A549 (cell line): ENCODE data around the gene SYT5. TPM values are rescaled to one million over a fixed set of nuclear protein-coding genes. Genes with fewer than 3 reads are reported as not detected.

Experiments used
- ATAC-seq, 2 experiments: fragments of 200-7000 bp in 1 of 2; fragments of >200 bp in 1 of 2; cut with Nextera tagmentation in 1 of 2; cut with Tn5 transposase in 1 of 2; 3 replicates each; pipeline versions ENCODE4 v1.8.0 to v1.9.1; 2018 to 2020; ENCODE audit warnings: mild to moderate bottlenecking in 1 of 2, moderate library complexity in 1 of 2
- CTCF ChIA-PET: fragments of 300-600 bp; sonication (Branson Sonifier 250); formaldehyde crosslinking; extraction: SDS; loops from one replicate; lab custom pipeline; 2021; ENCODE audit warnings: antibody characterized with exemption, inconsistent platforms; lab: Yijun Ruan, JAX
- POLR2A ChIA-PET: fragments of 350-600 bp; formaldehyde crosslinking; extraction: SDS; loops from one replicate; lab custom pipeline; 2021; ENCODE audit warnings: antibody characterized with exemption, inconsistent platforms; lab: Yijun Ruan, JAX
- DNase-seq, 2 experiments: peaks; one replicate each; pipeline versions ENCODE4 v3.0.0 to v3.0.0-alpha.2; 2011 to 2016; ENCODE audit warnings: low read depth in 1 of 2, low spot score in 1 of 2
- FAIRE-seq: peaks from 2 replicates; lab custom pipeline; 2011; peaks lifted over from hg19 to GRCh38; lab: Jason Lieb, UNC
- H3K27ac ChIP-seq, 2 experiments: fragments of >200 bp; sonication (Bioruptor Twin); formaldehyde crosslinking; 3 replicates each; pipeline ENCODE4 v1.5.1; 2016 to 2017
- H3K4me1 ChIP-seq: fragments of >200 bp; sonication (Bioruptor Twin); formaldehyde crosslinking; 3 replicates; pipeline ENCODE4 v1.6.1; 2016
- H3K4me2 ChIP-seq: fragments of >200 bp; sonication (Bioruptor Twin); formaldehyde crosslinking; 3 replicates; pipeline ENCODE4 v1.6.1; 2016
- H3K4me3 ChIP-seq: fragments of >200 bp; sonication (Bioruptor Twin); formaldehyde crosslinking; 3 replicates; pipeline ENCODE4 v1.5.1; 2016
- H3K9me3 ChIP-seq: fragments of >200 bp; sonication (Bioruptor Twin); formaldehyde crosslinking; 3 replicates; pipeline ENCODE4 v1.6.1; 2016
- BHLHE40 ChIP-seq: IDR thresholded peaks from 2 replicates; pipeline ENCODE4 v1.6.1; 2012; ENCODE audit warnings: low read depth, low read length, inconsistent platforms
- CHD4 ChIP-seq: fragments of 200-600 bp; sonication (generic); IDR thresholded peaks from 2 replicates; pipeline ENCODE4 v1.6.1; 2016; ENCODE audit warnings: antibody characterized with exemption, mild to moderate bottlenecking, borderline replicate concordance
- CTCF ChIP-seq: fragments of >200 bp; sonication (Bioruptor Twin); formaldehyde crosslinking; IDR thresholded peaks from 3 replicates; pipeline ENCODE4 v1.5.1; 2016
- EHMT2 ChIP-seq: fragments of 200-600 bp; sonication (generic); IDR thresholded peaks from 2 replicates; pipeline ENCODE4 v1.6.1; 2016; ENCODE audit warnings: antibody characterized with exemption, low read depth, mild to moderate bottlenecking, moderate library complexity
- FOSL2 ChIP-seq, 2 experiments: fragments of 450-650 bp in 1 of 2; fragments of >200 bp in 1 of 2; sonication (Bioruptor Twin) in 1 of 2; formaldehyde crosslinking; IDR thresholded peaks; 2 replicates each; pipeline versions ENCODE4 v1.5.0 to v1.6.1; 2016 to 2020; ENCODE audit warnings: mild to moderate bottlenecking in 1 of 2, moderate library complexity in 1 of 2
- HDAC2 ChIP-seq: fragments of 200-600 bp; sonication (generic); IDR thresholded peaks from 2 replicates; pipeline ENCODE4 v1.6.1; 2016
- HES2 ChIP-seq: fragments of >200 bp; sonication (Bioruptor Twin); formaldehyde crosslinking; IDR thresholded peaks from 2 replicates; pipeline ENCODE4 v1.6.1; 2016
- HEYL ChIP-seq: fragments of 250-450 bp; sonication (Bioruptor Pico); IDR thresholded peaks from 2 replicates; pipeline ENCODE4 v1.8.0; 2021; ENCODE audit warnings: mild to moderate bottlenecking, moderate library complexity
- HMGXB4 ChIP-seq: fragments of 250-450 bp; sonication (Bioruptor Pico); IDR thresholded peaks from 2 replicates; pipeline ENCODE4 v1.5.0; 2021; ENCODE audit warnings: mild to moderate bottlenecking, moderate library complexity, borderline replicate concordance
- HOXA7 ChIP-seq: fragments of 250-450 bp; sonication (Bioruptor Pico); IDR thresholded peaks from 2 replicates; pipeline ENCODE4 v1.5.0; 2020; ENCODE audit warnings: mild to moderate bottlenecking, moderate library complexity
- KDM1A ChIP-seq: fragments of 200-600 bp; sonication (generic); IDR thresholded peaks from 2 replicates; pipeline ENCODE4 v1.6.1; 2016; ENCODE audit warnings: low read depth, mild to moderate bottlenecking
- MAX ChIP-seq: IDR thresholded peaks from 2 replicates; pipeline ENCODE4 v1.6.1; 2012
- MAZ ChIP-seq: fragments of 150-350 bp; IDR thresholded peaks from 2 replicates; pipeline ENCODE4 v1.6.1; 2014; ENCODE audit warnings: antibody characterized with exemption, low read depth, low read length, borderline replicate concordance
- MYC ChIP-seq: IDR thresholded peaks from 2 replicates; pipeline ENCODE4 v1.6.1; 2012; ENCODE audit warnings: mild to moderate bottlenecking, inconsistent platforms, low read length, improper control_type of control experiment, borderline replicate concordance
- NPAS2 ChIP-seq: fragments of 250-450 bp; sonication (Bioruptor Pico); IDR thresholded peaks from 2 replicates; pipeline ENCODE4 v1.8.0; 2022; ENCODE audit warnings: mild to moderate bottlenecking, moderate library complexity, borderline replicate concordance
- RAD21 ChIP-seq, 2 experiments: fragments of >200 bp in 1 of 2; sonication (Bioruptor Twin) in 1 of 2; formaldehyde crosslinking in 1 of 2; IDR thresholded peaks in 1 of 2; conservative IDR thresholded peaks in 1 of 2; 2 replicates in 1 of 2; 3 replicates in 1 of 2; pipeline ENCODE4 v1.6.1; 2012 to 2018; ENCODE audit warnings: inconsistent platforms in 1 of 2
- RARB ChIP-seq: fragments of 250-450 bp; sonication (Bioruptor Pico); IDR thresholded peaks from 2 replicates; pipeline ENCODE4 v1.8.0; 2021; ENCODE audit warnings: mild to moderate bottlenecking, moderate library complexity
- SMC3 ChIP-seq: fragments of >200 bp; sonication (Bioruptor Twin); formaldehyde crosslinking; IDR thresholded peaks from 3 replicates; pipeline ENCODE4 v1.6.1; 2018; ENCODE audit warnings: inconsistent platforms
- TFCP2L1 ChIP-seq: fragments of 250-450 bp; sonication (Bioruptor Pico); IDR thresholded peaks from 2 replicates; pipeline ENCODE4 v1.5.0; 2021; ENCODE audit warnings: mild to moderate bottlenecking
- USF2 ChIP-seq: fragments of 450-650 bp; IDR thresholded peaks from 2 replicates; pipeline ENCODE4 v1.6.1; 2014; ENCODE audit warnings: antibody characterized with exemption
- ZC3H11A ChIP-seq: fragments of 450-650 bp; IDR thresholded peaks from 2 replicates; pipeline ENCODE4 v1.6.1; 2014; ENCODE audit warnings: antibody characterized with exemption, mild to moderate bottlenecking
- ZFP36 ChIP-seq: fragments of 450-650 bp; IDR thresholded peaks from 2 replicates; pipeline ENCODE4 v1.6.1; 2014; ENCODE audit warnings: borderline replicate concordance; ENCODE audit not compliant: partially characterized antibody
- ZNF302 ChIP-seq: fragments of 250-450 bp; sonication (Bioruptor Pico); IDR thresholded peaks from 2 replicates; pipeline ENCODE4 v1.9.0; 2021; ENCODE audit warnings: inconsistent platforms, mild to moderate bottlenecking, moderate library complexity
- ZSCAN20 ChIP-seq: fragments of 250-450 bp; sonication (Bioruptor Pico); IDR thresholded peaks from 2 replicates; pipeline ENCODE4 v1.8.0; 2022; ENCODE audit warnings: mild to moderate bottlenecking, moderate library complexity
- WGBS: methylation state at CpG from one replicate; pipeline ENCODE4 v1.1.6; 2017; ENCODE audit errors: missing lambda C conversion rate; 5-methylcytosine and 5-hydroxymethylcytosine counted together
- polyA plus RNA-seq, 4 experiments: library from polyadenylated mRNA; depleted of rRNA in 3 of 4; stranded (reverse); fragments of >200 nt; fragmentation: RNase III in 1 of 4; extraction: RNeasy Plus Mini Kit Qiagen cat#74134 plus additional on column Dnase treatment in 1 of 4; gene quantifications; 2 replicates in 3 of 4; 3 replicates in 1 of 4; pipeline ENCODE4 v1.2.3, GENCODE V29; 2011 to 2017

The SYT5 gene
- polyA plus RNA-seq, 2 of the 4 experiments (the other 2 are of a cell fraction): 0.23 to 0.65 TPM

DNA sequence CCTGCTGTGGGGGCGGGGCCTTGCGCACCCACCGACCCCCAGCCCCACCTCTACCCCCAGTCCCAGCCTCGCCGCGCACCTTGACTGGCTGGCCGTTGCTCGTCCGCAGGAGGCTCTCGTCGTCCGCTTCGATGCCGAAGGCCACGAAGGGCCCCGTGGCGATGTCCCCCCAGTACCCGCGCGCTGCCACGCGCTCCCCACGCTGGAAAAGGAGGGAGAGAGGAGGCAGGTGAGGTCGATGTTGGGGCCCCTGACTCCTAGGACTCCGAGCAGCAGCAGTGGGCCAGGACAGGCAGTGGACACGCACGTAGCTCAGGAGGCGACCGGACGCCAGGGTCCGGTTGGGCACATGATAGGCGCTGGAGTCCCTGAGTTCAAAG is 19.1 kb downstream of the SYT5 start:
- POLR2A ChIA-PET: interaction anchor here (0.6 to 1.5 kb wide), 7 partner anchors 13 to 247 kb away, joined by 3 to 7 read pairs (median 3); partner anchors contain the start of gene UBE2S
- no peak for TF ChIP-seq EHMT2
- TF ChIP-seq HDAC2: no peak
- no peak for TF ChIP-seq HES2
- TF ChIP-seq ZFP36: no peak
- TF ChIP-seq TFCP2L1 (CRISPR knock-in tag): no peak
- no peak for TF ChIP-seq ZSCAN20 (CRISPR knock-in tag)
- no peak for TF ChIP-seq CHD4
- TF ChIP-seq BHLHE40: no peak
- TF ChIP-seq SMC3: no peak
- no peak for TF ChIP-seq HMGXB4 (CRISPR knock-in tag)
- no peak for TF ChIP-seq ZNF302 (CRISPR knock-in tag)
- no peak for TF ChIP-seq KDM1A
- TF ChIP-seq HEYL (CRISPR knock-in tag): no peak
- TF ChIP-seq USF2: no peak
- TF ChIP-seq MYC: no peak
- no peak for TF ChIP-seq CTCF
- no peak for TF ChIP-seq RARB (CRISPR knock-in tag)
- TF ChIP-seq ZC3H11A: no peak
- Histone ChIP-seq H3K27ac (peak overlapping the region in 1 of 2 experiments; percentile 11; a peak in 1 of 6 replicates), H3K4me3 (0 out of 3 replicates have a peak overlapping the region, but pooled peaks have one; percentile 10), H3K4me1 (peaks cover 27% of the 10 kb centered on the region), H3K9me3 (no peaks in the 10 kb centered on the region), H3K4me2 (peak overlapping the region; percentile 40)
- WGBS: 77% methylated on average over 32 of the region's 32 CpGs
- FAIRE-seq (no peak), DNase-seq (no peak), ATAC-seq (no peak)
- CTCF ChIA-PET: interaction anchor here (0.7 to 4.5 kb wide), 50 partner anchors 8 to 679 kb away, joined by 3 to 123 read pairs (median 6); partner anchors contain the start of genes DNAAF3, PPP1R12C, PPP6R1 and SYT5

DNA sequence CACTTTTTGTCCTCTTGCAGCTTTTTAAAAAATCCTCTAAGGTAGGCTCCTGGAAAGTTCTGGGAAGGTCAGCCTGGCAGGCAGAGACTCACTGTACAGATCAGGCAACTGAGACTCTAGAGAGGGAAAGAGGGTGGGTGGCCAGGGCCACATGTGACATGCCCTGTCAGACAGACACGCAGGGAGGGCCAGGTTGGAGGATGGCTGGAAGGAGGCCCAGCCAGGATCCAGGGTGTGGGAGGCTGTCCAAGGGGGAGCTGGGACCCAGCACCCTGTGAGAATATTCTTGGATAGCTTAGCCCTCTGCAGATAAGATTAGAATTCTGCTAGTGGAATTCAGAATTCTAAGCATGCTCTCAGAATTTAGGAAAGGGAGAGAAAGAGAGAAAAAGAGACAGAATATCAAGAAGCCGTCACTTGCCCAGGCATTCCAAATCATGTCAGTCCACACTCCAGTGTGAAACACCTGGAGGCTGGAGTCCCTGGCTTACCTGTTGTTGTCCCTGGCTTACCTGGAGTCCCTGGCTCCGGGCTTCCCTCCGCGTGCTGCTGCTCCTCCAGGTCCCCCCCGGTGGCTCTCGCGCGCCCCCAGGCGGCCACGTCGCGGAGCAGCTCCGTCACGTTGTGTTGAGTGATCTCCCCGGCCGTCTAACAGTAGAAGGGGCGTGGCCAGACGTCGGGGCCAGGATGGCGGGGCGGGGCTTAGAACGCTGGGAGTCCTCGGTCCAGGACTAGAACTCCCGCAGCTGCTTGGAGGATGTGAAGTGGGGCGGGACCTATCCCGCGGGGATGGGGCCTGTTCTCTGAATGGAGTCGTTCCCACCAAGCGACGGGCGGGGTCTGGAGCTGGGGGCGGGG is 19.7 kb downstream of the SYT5 start:
- CTCF ChIA-PET: interaction anchor here (0.7 to 4.5 kb wide), 69 partner anchors 9 to 679 kb away, joined by 3 to 123 read pairs (median 5); partner anchors contain the start of genes DNAAF3, HSPBP1, PPP1R12C and PPP6R1
- POLR2A ChIA-PET: interaction anchor here (0.6 to 1.5 kb wide), 8 partner anchors 13 to 247 kb away, joined by 3 to 7 read pairs (median 4); partner anchors contain the start of gene UBE2S
- H3K9me3 ChIP-seq: no peaks in the 10 kb centered on the region
- H3K4me1 ChIP-seq: peaks cover 22% of the 10 kb centered on the region
- FAIRE-seq (peak; percentile 54), ATAC-seq (peak; percentile 66 to 85), DNase-seq (peak; percentile 95 to 98)
- H3K4me3 ChIP-seq: 0 out of 3 replicates have a peak overlapping the region, but pooled peaks have one; percentile 10
- TF ChIP-seq MAZ (peak; percentile 95), SMC3 (peak; percentile 86), RARB (CRISPR knock-in tag) (no peak), NPAS2 (peak; percentile 75), MYC (peak; percentile 85), HOXA7 (CRISPR knock-in tag) (no peak), FOSL2 (IDR thresholded peaks at IDR 0.05) (no peak), FOSL2 (CRISPR knock-in tag; IDR thresholded peaks at IDR 0.05) (peak; percentile 26; the same call in 1 of the 2 replicates), MAX (peak; percentile 91), CHD4 (no peak), RAD21 (conservative IDR thresholded peaks at IDR 0.05 in 1 of 2, IDR thresholded peaks at IDR 0.05 in 1 of 2) (peak; percentile 90), CTCF (peak; percentile 98)
- WGBS: 7% methylated on average over 18 of the region's 33 CpGs
- H3K27ac ChIP-seq: peak overlapping the region in 1 of 2 experiments; percentile 69; a peak in 3 of 6 replicates
- peak overlapping the region; percentile 40 for H3K4me2 ChIP-seq
